Heart left ventricle (tissue), 16 donors: ENCODE measurements around the gene UROS. TPM values are rescaled to one million over a fixed set of nuclear protein-coding genes. Genes with fewer than 3 reads are reported as not detected.
A peak's percentile ranks its signal among the peaks of the same experiment; 100 is the strongest.

ENCODE experiments used
- ATAC-seq, 4 donors: fragments of 200-7000 bp; cut with Tn5 transposase; one replicate each; pipeline ENCODE4 v1.9.1; 2020 to 2022; ENCODE audit warnings: moderate library complexity in 4 of 4, mild to moderate bottlenecking in 3 of 4, moderate number of reproducible peaks in 1 of 4
- DNase-seq, 5 donors: peaks; one replicate each; pipeline ENCODE4 v3.0.0-alpha.2; 2020
- H3K27ac ChIP-seq, 12 donors: fragments of 200-600 bp; sonication (generic) in 4 of 12; one replicate each; pipeline versions ENCODE4 v1.5.0 to v1.8.0; 2016 to 2022; ENCODE audit warnings: mild to moderate bottlenecking in 2 of 12
- H3K27me3 ChIP-seq, 9 donors: fragments of 200-600 bp; sonication (generic) in 2 of 9; one replicate each; pipeline versions ENCODE4 v1.5.1 to v1.8.0; 2016 to 2022; ENCODE audit warnings: mild to moderate bottlenecking in 3 of 9
- H3K36me3 ChIP-seq, 9 donors: fragments of 200-600 bp; sonication (generic) in 2 of 9; one replicate each; pipeline versions ENCODE4 v1.5.0 to v1.8.0; 2018 to 2022; ENCODE audit warnings: mild to moderate bottlenecking in 2 of 9
- H3K4me1 ChIP-seq, 12 donors: fragments of 200-600 bp; sonication (generic) in 4 of 12; one replicate each; pipeline versions ENCODE4 v1.5.0 to v1.8.0; 2016 to 2022; ENCODE audit warnings: mild to moderate bottlenecking in 3 of 12
- H3K4me3 ChIP-seq, 12 donors: fragments of 200-600 bp; sonication (generic) in 4 of 12; one replicate each; pipeline versions ENCODE4 v1.5.0 to v1.8.0; 2017 to 2022; ENCODE audit warnings: mild to moderate bottlenecking in 9 of 12, moderate library complexity in 4 of 12
- H3K9me3 ChIP-seq, 12 donors: fragments of 200-600 bp; sonication (generic) in 4 of 12; one replicate each; pipeline versions ENCODE4 v1.5.0 to v1.8.0; 2016 to 2022; ENCODE audit warnings: mild to moderate bottlenecking in 1 of 12
- POLR2A ChIP-seq, 2 donors: fragments of 450-650 bp; IDR thresholded peaks; one replicate each; pipeline ENCODE4 v1.6.1; 2017; ENCODE audit warnings: antibody characterized with exemption in 2 of 2, mild to moderate bottlenecking in 2 of 2, moderate library complexity in 2 of 2
- WGBS, 4 donors: extraction: QIAGEN DNeasy Blood & Tissue Kit in 2 of 4; methylation state at CpG; one replicate each; pipeline versions ENCODE4 v1.1.5 to v1.1.7; 2013 to 2018; 5-methylcytosine and 5-hydroxymethylcytosine counted together
- intact Hi-C, 10 donors: fragments of 100-400 bp; cut with DNase I; formaldehyde crosslinking; loops; one replicate each; pipeline versions ENCODE4 v1.11.1 to v1.14.2; 2022
- long read RNA-seq, 3 donors: library from polyadenylated mRNA; unstranded; transcript quantifications; one replicate each; pipeline ENCODE4 v2.0.0, GENCODE V29; 2020 to 2021
- polyA plus RNA-seq, 2 donors: library from polyadenylated mRNA; stranded (reverse); fragments of 200-250 nt; gene quantifications; one replicate each; pipeline ENCODE4 v1.2.3, GENCODE V29; 2013
- total RNA-seq, 9 donors: library from RNA; depleted of rRNA in 2 of 9; stranded (reverse); fragments of >200 nt in 2 of 9; fragmentation: NEBNext Ultra II Directional in 3 of 9; extraction: Animal tissue kit (Norgen Biotek cat#: 25700) in 3 of 9; gene quantifications; one replicate each; pipeline versions ENCODE4 v1.1.0 to v1.2.4, GENCODE V29; 2016 to 2023
- TF ChIP-seq, protein P1 (sequence below), 12 donors: fragments of 200-600 bp; sonication (generic) in 4 of 12; IDR thresholded peaks; one replicate each; pipeline versions ENCODE4 v1.5.0 to v1.8.0; 2018 to 2022; ENCODE audit warnings: antibody characterized with exemption in 12 of 12, mild to moderate bottlenecking in 5 of 12
- donor health status: ischemic (EF 13 %, LVEDD 7.1; RV severe dilation, severe dysfunction).
- donor health status: healthy with polysubstance abuse.
- donor health status: DM: no; HTN: yes; CAD: no.
- donor health status: DM: no; HTN: no; CAD: no.
- donor health status: ischemic (EF 25% LVEDD 6.9; RV normal size, moderate dysfunction).
- donor health status: ischemic (EF 25% LVEDD 5.7; RV mildly dilated, moderate dysfunction).
- donor health status: healthy.
- donor health status: DM: yes; HTN: yes; CAD: no.
- donor health status: ischemic (EF 35%, LVEDD 5.7; RV mildly dilated, moderate dysfunction).
- donor health status: nonischemic (EF 11% LVEDD 7.7; RV severe dilation, severe dysfunction).
- donor health status: DM: yes; HTN: yes; CAD: no.
- donor health status: PGD.
- donor health status: ischemic (EF 29% LVEDD 5.4; RV normal size, mild dysfunction).
- donor health status: nonischemic (EF 23%, LVEDD 6.1; RV moderate dilation, normal function).

UROS gene
- total RNA-seq = 10 to 100 TPM; 50.5 to 81.4 (median 68.5) TPM
- polyA plus RNA-seq = 10 to 100 TPM; 38.3 to 75.3 TPM
- long read RNA-seq, donor 1, transcript UROS-204 (10 exons, 1,342 nt) = major isoform, 44 of 68 reads
- long read RNA-seq, donor 1, partial matches to known transcripts = 2 of 68 reads
- long read RNA-seq, donor 1, other reads (novel, unspliced or antisense) = 20 of 68 reads
- long read RNA-seq, donor 2, transcript UROS-204 (10 exons, 1,342 nt) = major isoform, 334 of 441 reads
- long read RNA-seq, donor 2, partial matches to known transcripts = 1 of 441 reads
- long read RNA-seq, donor 2, other reads (novel, unspliced or antisense) = 101 of 441 reads
- long read RNA-seq, donor 3, transcript UROS-204 (10 exons, 1,342 nt) = major isoform, 25 of 46 reads
- long read RNA-seq, donor 3, partial matches to known transcripts = 2 of 46 reads
- long read RNA-seq, donor 3, other reads (novel, unspliced or antisense) = 17 of 46 reads

DNA sequence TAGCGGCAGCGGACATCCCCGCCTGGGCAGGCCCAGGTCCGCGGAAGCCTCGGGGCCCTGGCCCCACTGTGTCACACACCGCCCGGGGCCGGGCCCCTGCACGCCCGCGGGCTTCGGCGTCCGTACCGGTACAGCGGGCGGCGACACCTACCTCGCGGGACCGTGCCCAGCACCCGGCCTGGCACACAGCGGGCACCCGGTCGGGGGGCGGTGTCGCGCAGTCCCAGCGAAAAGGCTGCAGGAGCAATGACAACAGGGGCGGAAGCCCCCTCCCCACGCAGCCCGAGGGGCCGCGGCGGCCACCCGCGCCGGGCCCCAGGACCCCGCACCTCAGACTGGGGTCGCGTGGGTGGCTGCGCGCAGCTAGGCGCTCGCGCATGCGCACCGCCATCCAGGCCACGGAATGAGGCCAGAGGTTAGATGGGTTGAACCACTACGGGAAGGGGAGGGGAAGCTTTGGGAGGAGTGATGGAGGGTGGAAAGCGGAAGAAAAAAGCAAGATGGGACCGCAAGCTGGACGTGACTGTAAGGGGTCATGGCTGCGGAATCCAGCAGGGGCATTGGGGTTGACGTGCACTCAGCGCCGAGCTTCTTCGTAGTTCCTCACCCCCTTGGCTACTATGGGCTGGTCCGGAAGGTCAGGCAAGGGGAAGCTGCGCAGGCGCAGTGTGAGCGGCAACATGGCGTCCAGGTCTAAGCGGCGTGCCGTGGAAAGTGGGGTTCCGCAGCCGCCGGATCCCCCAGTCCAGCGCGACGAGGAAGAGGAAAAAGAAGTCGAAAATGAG lies at the start of gene UROS, which contains the start of gene BCCIP:
Gene UROS (minus strand): TSS at position 381 of the 785 bp plus-strand sequence. CDS start 6,759 bp downstream, outside the sequence.
Gene BCCIP (plus strand): TSS at position 669 of the 785 bp plus-strand sequence. CDS start 12 bp downstream, at position 681.
- no peaks in the 10 kb centered on the region for H3K27me3 ChIP-seq
- intact Hi-C loops = loop anchor here in 1 of 10 donors (5.0 to 10.0 kb wide), 2 partner anchors 78 to 906 kb away; no protein-coding TSS in a partner anchor
- peaks cover 0 to 29% (median 15%) of the 10 kb centered on the region in 9 donors for H3K36me3 ChIP-seq
- 0 to 1% (median 0%) methylated on average over 55 to 74 of the region's 74 CpGs for WGBS, 4 donors
- peak in 1 of 2 donors; percentile 52 for TF ChIP-seq POLR2A (IDR thresholded peaks at IDR 0.05)
- TF ChIP-seq, protein P1, sequence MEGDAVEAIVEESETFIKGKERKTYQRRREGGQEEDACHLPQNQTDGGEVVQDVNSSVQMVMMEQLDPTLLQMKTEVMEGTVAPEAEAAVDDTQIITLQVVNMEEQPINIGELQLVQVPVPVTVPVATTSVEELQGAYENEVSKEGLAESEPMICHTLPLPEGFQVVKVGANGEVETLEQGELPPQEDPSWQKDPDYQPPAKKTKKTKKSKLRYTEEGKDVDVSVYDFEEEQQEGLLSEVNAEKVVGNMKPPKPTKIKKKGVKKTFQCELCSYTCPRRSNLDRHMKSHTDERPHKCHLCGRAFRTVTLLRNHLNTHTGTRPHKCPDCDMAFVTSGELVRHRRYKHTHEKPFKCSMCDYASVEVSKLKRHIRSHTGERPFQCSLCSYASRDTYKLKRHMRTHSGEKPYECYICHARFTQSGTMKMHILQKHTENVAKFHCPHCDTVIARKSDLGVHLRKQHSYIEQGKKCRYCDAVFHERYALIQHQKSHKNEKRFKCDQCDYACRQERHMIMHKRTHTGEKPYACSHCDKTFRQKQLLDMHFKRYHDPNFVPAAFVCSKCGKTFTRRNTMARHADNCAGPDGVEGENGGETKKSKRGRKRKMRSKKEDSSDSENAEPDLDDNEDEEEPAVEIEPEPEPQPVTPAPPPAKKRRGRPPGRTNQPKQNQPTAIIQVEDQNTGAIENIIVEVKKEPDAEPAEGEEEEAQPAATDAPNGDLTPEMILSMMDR (IDR thresholded peaks at IDR 0.05) = peak in 2 of 12 donors; percentile 11 to 18
- H3K9me3 ChIP-seq = no peaks in the 10 kb centered on the region
- peak; percentile 85 to 96 (median 94) for ATAC-seq
- H3K4me3 ChIP-seq = peak within 1 kb of the TSS; percentile 71 to 99 (median 95)
- H3K27ac ChIP-seq = peak within 1 kb of the TSS; percentile 83 to 97 (median 90)
- peaks cover 6 to 44% (median 32%) of the 10 kb centered on the region in 12 donors for H3K4me1 ChIP-seq
- DNase-seq = peak; percentile 91 to 97 (median 92)

DNA sequence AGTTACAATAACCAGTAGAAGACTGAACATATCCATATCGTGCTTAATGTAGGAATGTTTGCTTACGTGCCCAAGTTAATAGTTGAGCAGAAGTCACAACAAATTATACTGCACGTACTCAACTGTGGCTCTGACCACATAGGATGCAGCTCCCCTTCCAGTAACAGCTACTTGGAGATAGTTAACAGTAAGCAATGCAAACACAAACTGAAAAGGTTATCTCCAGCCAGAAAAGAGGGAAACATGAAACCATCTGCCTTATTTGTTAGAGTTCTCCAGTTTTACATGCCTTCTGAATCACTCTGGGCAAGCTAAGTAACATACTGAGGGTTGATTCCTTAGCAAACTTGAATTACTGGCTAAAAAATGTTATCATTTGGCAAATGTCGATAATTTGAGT lies 48.3 kb upstream of the UROS start:
- DNase-seq (no peak), ATAC-seq (no peak)
- 81 to 90% (median 87%) methylated on average over 4 of the region's 4 CpGs for WGBS, 4 donors
- Histone ChIP-seq H3K9me3 (peaks cover 0 to 10% (median 6%) of the 10 kb centered on the region in 12 donors), H3K4me3 (no peak overlapping the region), H3K4me1 (peaks cover 0 to 5% (median 0%) of the 10 kb centered on the region in 12 donors), H3K27ac (no peak overlapping the region), H3K27me3 (no peaks in the 10 kb centered on the region), H3K36me3 (peaks cover 0 to 36% (median 14%) of the 10 kb centered on the region in 9 donors)
- TF ChIP-seq, protein P1 (IDR thresholded peaks at IDR 0.05) = no peak
- TF ChIP-seq POLR2A (IDR thresholded peaks at IDR 0.05) = no peak
- intact Hi-C loops = loop anchor here in 2 of 10 donors (5.0 to 10.0 kb wide), 2 partner anchors 631 to 633 kb away; no protein-coding TSS in a partner anchor

DNA sequence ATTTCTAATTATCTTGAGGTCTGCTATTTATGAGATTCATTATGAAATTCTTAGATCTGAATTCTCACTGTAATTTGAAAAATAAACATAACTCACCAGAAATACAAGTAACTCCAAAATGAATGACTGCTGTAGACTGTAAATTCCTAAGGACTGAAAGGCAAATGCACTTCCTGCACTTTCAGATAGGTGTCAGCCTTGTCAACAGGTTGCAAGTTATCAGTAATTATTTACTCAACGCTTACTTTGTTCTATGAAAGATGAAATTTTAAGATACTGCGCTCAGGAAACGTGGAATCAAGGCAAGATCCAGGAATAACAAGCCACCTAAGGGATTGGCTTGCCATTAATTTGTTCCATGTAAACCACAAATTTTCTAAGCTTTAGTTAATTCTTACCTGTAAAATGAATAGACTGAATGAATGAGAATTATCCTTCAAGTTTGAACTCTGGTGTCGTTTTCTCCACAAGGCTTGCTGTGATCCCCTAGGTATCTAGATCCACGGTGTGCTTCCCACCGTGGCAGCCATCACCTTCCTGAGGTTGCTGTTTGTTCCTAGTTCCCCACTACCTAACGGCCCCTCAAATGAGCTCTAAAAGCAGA lies 45.4 kb upstream of the UROS start:
- peak in 1 of 4 donors; percentile 58 for ATAC-seq
- 46 to 56% (median 54%) methylated on average over 7 of the region's 7 CpGs for WGBS, 4 donors
- intact Hi-C loops = loop anchor here in 3 of 10 donors (5.0 to 10.0 kb wide), 2 partner anchors 116 to 634 kb away; no protein-coding TSS in a partner anchor

More for the DNA sequence above, 45.4 kb upstream of the UROS start:
- peaks cover 0 to 5% (median 0%) of the 10 kb centered on the region in 12 donors for H3K4me1 ChIP-seq
- DNase-seq = no peak
- no peak overlapping the region for H3K27ac ChIP-seq
- H3K4me3 ChIP-seq = no peak overlapping the region
- H3K36me3 ChIP-seq = peaks cover 0 to 46% (median 30%) of the 10 kb centered on the region in 9 donors
- H3K9me3 ChIP-seq = no peaks in the 10 kb centered on the region
- no peaks in the 10 kb centered on the region for H3K27me3 ChIP-seq
- no peak for TF ChIP-seq POLR2A (IDR thresholded peaks at IDR 0.05)
- TF ChIP-seq, protein P1 (IDR thresholded peaks at IDR 0.05) = peak; percentile 68 to 84 (median 78)
